Measurements from ENCODE around the gene RGS17.
A peak's percentile ranks its signal among the peaks of the same experiment; 100 is the strongest.

The RGS17 gene

GRCh38 chr6:153131037-153131981, at the start of gene RGS17:
RGS17 (minus strand) TSS chr6:153131282; CDS start chr6:153044018, 87,264 bp downstream.
- Mint-ChIP-seq H3K27me3 (peaks cover 27% of the 10 kb centered on the region), H3K4me3 (peak within 1 kb of the TSS; percentile 89), H3K9me3 (ENCODE audit: low read depth) (no peaks in the 10 kb centered on the region), H3K36me3 (no peaks in the 10 kb centered on the region), H3K4me1 (ENCODE audit: low read depth) (peaks cover 15% of the 10 kb centered on the region), H3K27ac (no peak within 1 kb of the TSS)

- Mint-ChIP-seq H3K27ac (no peak overlapping the region), H3K9me3 (ENCODE audit: low read depth) (no peaks in the 10 kb centered on the region), H3K4me3 (no peak overlapping the region), H3K4me1 (ENCODE audit: low read depth) (no peaks in the 10 kb centered on the region), H3K27me3 (peaks cover 3% of the 10 kb centered on the region), H3K36me3 (no peaks in the 10 kb centered on the region)
Measured at GRCh38 chr6:153172815-153173214, 41.7 kb upstream of the RGS17 start.

GRCh38 chr6:153170511-153170910, 39.4 kb upstream of the RGS17 start:
- H3K36me3 Mint-ChIP-seq = no peaks in the 10 kb centered on the region
- no peak overlapping the region for H3K27ac Mint-ChIP-seq
- peaks cover 3% of the 10 kb centered on the region for H3K27me3 Mint-ChIP-seq
- H3K4me1 Mint-ChIP-seq (ENCODE audit: low read depth) = no peaks in the 10 kb centered on the region
- H3K9me3 Mint-ChIP-seq (ENCODE audit: low read depth) = no peaks in the 10 kb centered on the region
- no peak overlapping the region for H3K4me3 Mint-ChIP-seq

- H3K4me1 Mint-ChIP-seq (ENCODE audit: low read depth) = no peaks in the 10 kb centered on the region
- H3K27me3 Mint-ChIP-seq = peaks cover 3% of the 10 kb centered on the region
- no peaks in the 10 kb centered on the region for H3K36me3 Mint-ChIP-seq
- no peak overlapping the region for H3K4me3 Mint-ChIP-seq
- no peak overlapping the region for H3K27ac Mint-ChIP-seq
- no peaks in the 10 kb centered on the region for H3K9me3 Mint-ChIP-seq (ENCODE audit: low read depth)
Measured at GRCh38 chr6:153167907-153168306, 36.8 kb upstream of the RGS17 start.

- Mint-ChIP-seq H3K9me3 (ENCODE audit: low read depth) (no peaks in the 10 kb centered on the region), H3K4me3 (no peak overlapping the region), H3K4me1 (ENCODE audit: low read depth) (no peaks in the 10 kb centered on the region), H3K36me3 (no peaks in the 10 kb centered on the region), H3K27me3 (peaks cover 3% of the 10 kb centered on the region), H3K27ac (no peak overlapping the region)
Measured at GRCh38 chr6:153167061-153167891, 36.2 kb upstream of the RGS17 start.

- Mint-ChIP-seq H3K4me3 (no peak overlapping the region), H3K36me3 (no peaks in the 10 kb centered on the region), H3K4me1 (ENCODE audit: low read depth) (no peaks in the 10 kb centered on the region), H3K27me3 (peaks cover 6% of the 10 kb centered on the region), H3K9me3 (ENCODE audit: low read depth) (no peaks in the 10 kb centered on the region), H3K27ac (no peak overlapping the region)
Measured at GRCh38 chr6:153162646-153163045, 31.6 kb upstream of the RGS17 start.

GRCh38 chr6:153162172-153162571, 31.1 kb upstream of the RGS17 start:
- Mint-ChIP-seq H3K4me1 (ENCODE audit: low read depth) (no peaks in the 10 kb centered on the region), H3K27ac (no peak overlapping the region), H3K36me3 (no peaks in the 10 kb centered on the region), H3K4me3 (no peak overlapping the region), H3K27me3 (peaks cover 7% of the 10 kb centered on the region), H3K9me3 (ENCODE audit: low read depth) (no peaks in the 10 kb centered on the region)

- no peaks in the 10 kb centered on the region for H3K9me3 Mint-ChIP-seq (ENCODE audit: low read depth)
- no peaks in the 10 kb centered on the region for H3K36me3 Mint-ChIP-seq
- no peak overlapping the region for H3K27ac Mint-ChIP-seq
Measured at GRCh38 chr6:153160221-153160620, 29.1 kb upstream of the RGS17 start.

GRCh38 chr6:153150752-153151440, 19.8 kb upstream of the RGS17 start:
- Mint-ChIP-seq H3K36me3 (no peaks in the 10 kb centered on the region), H3K27me3 (peaks cover 2% of the 10 kb centered on the region), H3K4me3 (no peak overlapping the region), H3K4me1 (ENCODE audit: low read depth) (no peaks in the 10 kb centered on the region), H3K27ac (no peak overlapping the region), H3K9me3 (ENCODE audit: low read depth) (no peaks in the 10 kb centered on the region)

More at GRCh38 chr6:153160221-153160620, 29.1 kb upstream of the RGS17 start:
- H3K4me3 Mint-ChIP-seq = no peak overlapping the region
- H3K4me1 Mint-ChIP-seq (ENCODE audit: low read depth) = no peaks in the 10 kb centered on the region
- H3K27me3 Mint-ChIP-seq = peaks cover 7% of the 10 kb centered on the region

GRCh38 chr6:153150371-153150751, 19.3 kb upstream of the RGS17 start:
- Mint-ChIP-seq H3K9me3 (ENCODE audit: low read depth) (no peaks in the 10 kb centered on the region), H3K27me3 (peaks cover 2% of the 10 kb centered on the region), H3K27ac (no peak overlapping the region), H3K36me3 (no peaks in the 10 kb centered on the region), H3K4me3 (no peak overlapping the region), H3K4me1 (ENCODE audit: low read depth) (no peaks in the 10 kb centered on the region)

- no peak overlapping the region for H3K4me3 Mint-ChIP-seq
- H3K4me1 Mint-ChIP-seq (ENCODE audit: low read depth) = no peaks in the 10 kb centered on the region
- no peaks in the 10 kb centered on the region for H3K9me3 Mint-ChIP-seq (ENCODE audit: low read depth)
- H3K27ac Mint-ChIP-seq = no peak overlapping the region
- H3K27me3 Mint-ChIP-seq = peaks cover 2% of the 10 kb centered on the region
- no peaks in the 10 kb centered on the region for H3K36me3 Mint-ChIP-seq
Measured at GRCh38 chr6:153149891-153150290, 18.8 kb upstream of the RGS17 start.

GRCh38 chr6:153146413-153146812, 15.3 kb upstream of the RGS17 start:
- Mint-ChIP-seq H3K9me3 (ENCODE audit: low read depth) (no peaks in the 10 kb centered on the region), H3K4me1 (ENCODE audit: low read depth) (no peaks in the 10 kb centered on the region), H3K4me3 (no peak overlapping the region), H3K27me3 (peaks cover 4% of the 10 kb centered on the region), H3K27ac (no peak overlapping the region), H3K36me3 (no peaks in the 10 kb centered on the region)

- H3K9me3 Mint-ChIP-seq (ENCODE audit: low read depth) = no peaks in the 10 kb centered on the region
- peaks cover 4% of the 10 kb centered on the region for H3K27me3 Mint-ChIP-seq
- no peak overlapping the region for H3K4me3 Mint-ChIP-seq
- H3K27ac Mint-ChIP-seq = no peak overlapping the region
- no peaks in the 10 kb centered on the region for H3K4me1 Mint-ChIP-seq (ENCODE audit: low read depth)
- no peaks in the 10 kb centered on the region for H3K36me3 Mint-ChIP-seq
Measured at GRCh38 chr6:153145591-153145990, 14.5 kb upstream of the RGS17 start.

GRCh38 chr6:153143200-153143599, 12.1 kb upstream of the RGS17 start:
- Mint-ChIP-seq H3K36me3 (no peaks in the 10 kb centered on the region), H3K4me1 (ENCODE audit: low read depth) (no peaks in the 10 kb centered on the region), H3K9me3 (ENCODE audit: low read depth) (no peaks in the 10 kb centered on the region), H3K27ac (no peak overlapping the region), H3K27me3 (peaks cover 4% of the 10 kb centered on the region), H3K4me3 (no peak overlapping the region)

- Mint-ChIP-seq H3K27ac (no peak overlapping the region), H3K36me3 (no peaks in the 10 kb centered on the region), H3K4me3 (no peak overlapping the region), H3K9me3 (ENCODE audit: low read depth) (no peaks in the 10 kb centered on the region), H3K4me1 (ENCODE audit: low read depth) (peaks cover 4% of the 10 kb centered on the region), H3K27me3 (peaks cover 3% of the 10 kb centered on the region)
Measured at GRCh38 chr6:153140299-153140698, 9.2 kb upstream of the RGS17 start.
